Ovary (tissue), 3 donors: ENCODE data around the gene LRRC27.

ENCODE experiments used
- POLR2A ChIP-seq: fragments of 450-650 bp; IDR thresholded peaks from one replicate; pipeline ENCODE4 v1.6.1; 2017; ENCODE audit warnings: antibody characterized with exemption, mild to moderate bottlenecking, moderate library complexity
- TF ChIP-seq, protein P1 (sequence below), 3 donors: fragments of 450-650 bp in 2 of 3; fragments of 200-600 bp in 1 of 3; IDR thresholded peaks; one replicate each; pipeline versions ENCODE4 v1.5.1 to v1.8.0; 2016 to 2022; ENCODE audit warnings: antibody characterized with exemption in 3 of 3, mild to moderate bottlenecking in 1 of 3
- donor health status: DM: no; HTN: no; CAD: no.

DNA sequence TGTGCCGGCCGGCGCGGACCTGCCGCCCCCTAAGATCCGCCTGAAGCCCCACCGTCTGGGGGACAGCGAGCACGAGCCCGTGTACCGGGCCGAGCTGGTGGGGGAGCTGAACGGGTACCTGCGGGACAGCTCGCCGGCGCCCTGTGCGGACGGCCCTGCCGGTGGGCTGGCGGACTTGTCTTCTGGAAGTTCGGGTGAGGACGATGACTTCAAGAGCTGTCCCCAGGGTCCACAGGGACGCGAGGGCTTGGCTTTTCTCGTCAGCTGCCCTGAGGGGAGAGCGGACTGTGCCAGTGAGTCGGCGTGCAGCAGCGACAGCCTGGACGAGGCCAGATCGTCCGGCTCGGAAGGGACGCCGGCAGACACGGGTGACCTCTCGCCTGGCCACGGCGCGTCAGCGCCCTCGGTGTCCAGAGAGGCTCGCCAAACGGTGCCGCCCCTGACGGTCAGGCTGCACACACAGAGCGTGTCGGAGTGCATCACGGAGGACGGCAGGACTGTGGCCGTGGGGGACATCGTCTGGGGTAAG is 73.5 kb downstream of the LRRC27 start:
- TF ChIP-seq, protein P1, sequence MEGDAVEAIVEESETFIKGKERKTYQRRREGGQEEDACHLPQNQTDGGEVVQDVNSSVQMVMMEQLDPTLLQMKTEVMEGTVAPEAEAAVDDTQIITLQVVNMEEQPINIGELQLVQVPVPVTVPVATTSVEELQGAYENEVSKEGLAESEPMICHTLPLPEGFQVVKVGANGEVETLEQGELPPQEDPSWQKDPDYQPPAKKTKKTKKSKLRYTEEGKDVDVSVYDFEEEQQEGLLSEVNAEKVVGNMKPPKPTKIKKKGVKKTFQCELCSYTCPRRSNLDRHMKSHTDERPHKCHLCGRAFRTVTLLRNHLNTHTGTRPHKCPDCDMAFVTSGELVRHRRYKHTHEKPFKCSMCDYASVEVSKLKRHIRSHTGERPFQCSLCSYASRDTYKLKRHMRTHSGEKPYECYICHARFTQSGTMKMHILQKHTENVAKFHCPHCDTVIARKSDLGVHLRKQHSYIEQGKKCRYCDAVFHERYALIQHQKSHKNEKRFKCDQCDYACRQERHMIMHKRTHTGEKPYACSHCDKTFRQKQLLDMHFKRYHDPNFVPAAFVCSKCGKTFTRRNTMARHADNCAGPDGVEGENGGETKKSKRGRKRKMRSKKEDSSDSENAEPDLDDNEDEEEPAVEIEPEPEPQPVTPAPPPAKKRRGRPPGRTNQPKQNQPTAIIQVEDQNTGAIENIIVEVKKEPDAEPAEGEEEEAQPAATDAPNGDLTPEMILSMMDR (IDR thresholded peaks at IDR 0.05): no peak
- TF ChIP-seq POLR2A: no peak
